K562 (cell line): ENCODE measurements around the gene PLCD1. TPM values are rescaled to one million over a fixed set of nuclear protein-coding genes. Genes with fewer than 3 reads are reported as not detected.

Source experiments
- CTCF ChIP-seq, 3 experiments: IDR thresholded peaks in 2 of 3; conservative IDR thresholded peaks in 1 of 3; 2 replicates each; pipeline ENCODE4 v1.5.1; 2011 to 2012; ENCODE audit warnings: low read length in 3 of 3, mild to moderate bottlenecking in 3 of 3, control low read depth in 2 of 3, improper control_type of control experiment in 1 of 3, inconsistent platforms in 1 of 3, low read depth in 1 of 3, mixed read lengths in 1 of 3, moderate library complexity in 1 of 3; ENCODE audit not compliant: insufficient read depth in 2 of 3
- ELK3 ChIP-seq: fragments of 450-650 bp; formaldehyde crosslinking; IDR thresholded peaks from 2 replicates; pipeline ENCODE4 v1.4.0; 2020; ENCODE audit warnings: mild to moderate bottlenecking
- IRF2 ChIP-seq: sonication (generic); formaldehyde crosslinking; IDR thresholded peaks from 2 replicates; pipeline ENCODE4 v1.8.1; 2022; ENCODE audit warnings: mild to moderate bottlenecking, missing genetic modification reagents
- MBD1 ChIP-seq: fragments of 250-450 bp; sonication (Bioruptor Pico); IDR thresholded peaks from 2 replicates; pipeline ENCODE4 v1.8.0; 2022; ENCODE audit warnings: inconsistent platforms
- SMAD1 ChIP-seq: fragments of 150-350 bp; IDR thresholded peaks from 2 replicates; pipeline ENCODE4 v1.6.1; 2014; ENCODE audit warnings: low read length, low read depth; ENCODE audit not compliant: partially characterized antibody
- polyA plus RNA-seq, 8 experiments: library from polyadenylated mRNA; depleted of rRNA in 4 of 8; stranded (reverse) in 5 of 8; unstranded in 3 of 8; fragments of >200 nt; fragmentation: Nextera tagmentation in 2 of 8; fragmentation: Illumina TruSeq in 1 of 8; extraction: Ambion mirVana in 2 of 8; extraction: Trizol in 1 of 8; gene quantifications; 2 replicates each; pipeline versions ENCODE4 v1.2.1 to v1.2.3, GENCODE V29; 2011 to 2014; ENCODE audit warnings: inconsistent platforms in 1 of 8, missing spikeins in 1 of 8
- total RNA-seq, 7 experiments: library from RNA; depleted of rRNA in 6 of 7; stranded (reverse); fragments of >200 nt in 6 of 7; fragmentation: Illumina TruSeq in 2 of 7; extraction: Trizol in 2 of 7; gene quantifications; 2 replicates each; pipeline versions ENCODE4 v1.2.1 to v1.2.3, GENCODE V29; 2011 to 2021; ENCODE audit warnings: low replicate concordance in 1 of 7

The PLCD1 gene
- total and polyA plus RNA-seq, 9 of the 15 experiments (the other 6 are each of a cell fraction or from before 2014, with no cell fraction given): 5.4 to 209 (median 116) TPM

- TF ChIP-seq CTCF (IDR thresholded peaks at IDR 0.05 in 2 of 3, conservative IDR thresholded peaks at IDR 0.05 in 1 of 3; ENCODE audit: insufficient read depth in 2 of 3, low read depth in 1 of 3, low read length in 3 of 3) (0 out of 6 replicates have a peak, but pooled peaks of 1 of the 3 experiments have one; percentile 2), ELK3 (CRISPR knock-in tag) (no peak), MBD1 (no peak), SMAD1 (no peak), IRF2 (CRISPR knock-in tag) (no peak)
Measured at GRCh38 chr3:37971467-37971866, 58.0 kb downstream of the PLCD1 start (continued).
